ENCODE measurements around the gene CHMP6. TPM values are rescaled to one million over a fixed set of nuclear protein-coding genes. Genes with fewer than 3 reads are reported as not detected.

The CHMP6 gene
- total RNA-seq, 1 experiment from 2014 or later: 23.1 TPM

DNA sequence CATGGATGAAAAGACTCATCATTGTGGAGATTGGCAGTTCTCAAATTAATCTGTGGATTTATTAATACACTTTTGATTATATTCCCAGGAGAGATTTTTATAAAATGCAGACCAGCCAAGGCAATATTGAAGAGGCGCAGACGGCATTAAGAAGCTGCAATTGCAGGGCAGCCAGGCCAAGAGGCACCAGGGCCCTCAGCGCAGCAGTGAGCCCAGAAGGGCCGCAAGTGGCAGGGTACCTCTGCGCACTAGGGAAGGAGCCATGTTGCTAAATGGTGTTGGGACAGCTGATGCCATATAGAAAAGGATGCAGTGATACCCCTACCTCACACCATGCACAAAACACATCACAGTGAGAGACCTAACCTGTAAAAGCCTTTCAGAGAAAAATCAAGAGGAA lies 36.6 kb upstream of the CHMP6 start:
- no peaks in the 10 kb centered on the region for H3K36me3 ChIP-seq (ENCODE audit: insufficient read depth, low read length)

GRCh38 chr17:80955671-80956280 lies 35.9 kb upstream of the CHMP6 start:
- no peaks in the 10 kb centered on the region for H4K20me1 ChIP-seq (ENCODE audit: insufficient read depth, low read depth, low read length)
- H3K9me3 ChIP-seq (ENCODE audit: low read length): no peaks in the 10 kb centered on the region
- no peak overlapping the region for H3K4me3 ChIP-seq (ENCODE audit: low read length)
- peak; percentile 51 for DNase-seq
- no peaks in the 10 kb centered on the region for H3K9me2 ChIP-seq (replicated peaks; ENCODE audit: insufficient read depth, low read length)
- H2AFZ ChIP-seq (ENCODE audit: low read length): no peak overlapping the region
- no peaks in the 10 kb centered on the region for H3K4me1 ChIP-seq (ENCODE audit: low read length)
- H3K36me3 ChIP-seq (ENCODE audit: insufficient read depth, low read length): no peaks in the 10 kb centered on the region
- H3K79me2 ChIP-seq (ENCODE audit: low read length): no peaks in the 10 kb centered on the region
- H3K27ac ChIP-seq (ENCODE audit: low read length): no peak overlapping the region
- no peak overlapping the region for H3K4me2 ChIP-seq (ENCODE audit: low read depth, low read length, poor library complexity, severe bottlenecking)
- H3K27me3 ChIP-seq (ENCODE audit: low read length): no peaks in the 10 kb centered on the region
- no peak overlapping the region for H3K9ac ChIP-seq (ENCODE audit: low read length)

More for the DNA sequence above, 36.6 kb upstream of the CHMP6 start:
- no peak overlapping the region for H3K4me2 ChIP-seq (ENCODE audit: low read depth, low read length, poor library complexity, severe bottlenecking)
- no peaks in the 10 kb centered on the region for H3K4me1 ChIP-seq (ENCODE audit: low read length)
- no peak overlapping the region for H3K27ac ChIP-seq (ENCODE audit: low read length)
- H2AFZ ChIP-seq (ENCODE audit: low read length): no peak overlapping the region
- H3K4me3 ChIP-seq (ENCODE audit: low read length): no peak overlapping the region
- H3K9me2 ChIP-seq (replicated peaks; ENCODE audit: insufficient read depth, low read length): no peaks in the 10 kb centered on the region
- no peaks in the 10 kb centered on the region for H3K9me3 ChIP-seq (ENCODE audit: low read length)
- no peaks in the 10 kb centered on the region for H4K20me1 ChIP-seq (ENCODE audit: insufficient read depth, low read depth, low read length)
- no peak for DNase-seq
- H3K79me2 ChIP-seq (ENCODE audit: low read length): no peaks in the 10 kb centered on the region
- no peaks in the 10 kb centered on the region for H3K27me3 ChIP-seq (ENCODE audit: low read length)
- no peak overlapping the region for H3K9ac ChIP-seq (ENCODE audit: low read length)

- Histone ChIP-seq H3K9me3 (ENCODE audit: low read length) (no peaks in the 10 kb centered on the region), H4K20me1 (ENCODE audit: insufficient read depth, low read depth, low read length) (no peaks in the 10 kb centered on the region), H3K36me3 (ENCODE audit: insufficient read depth, low read length) (no peaks in the 10 kb centered on the region), H2AFZ (ENCODE audit: low read length) (no peak overlapping the region), H3K9ac (ENCODE audit: low read length) (no peak overlapping the region), H3K4me3 (ENCODE audit: low read length) (no peak overlapping the region), H3K4me2 (ENCODE audit: low read depth, low read length, poor library complexity, severe bottlenecking) (no peak overlapping the region), H3K9me2 (replicated peaks; ENCODE audit: insufficient read depth, low read length) (no peaks in the 10 kb centered on the region), H3K27ac (ENCODE audit: low read length) (no peak overlapping the region), H3K79me2 (ENCODE audit: low read length) (no peaks in the 10 kb centered on the region), H3K4me1 (ENCODE audit: low read length) (no peaks in the 10 kb centered on the region), H3K27me3 (ENCODE audit: low read length) (no peaks in the 10 kb centered on the region)
- no peak for DNase-seq
Measured at GRCh38 chr17:80956321-80957190, 35.1 kb upstream of the CHMP6 start.

GRCh38 chr17:80957461-80957941 lies 34.1 kb upstream of the CHMP6 start:
- Histone ChIP-seq H3K79me2 (ENCODE audit: low read length) (no peaks in the 10 kb centered on the region), H3K9ac (ENCODE audit: low read length) (no peak overlapping the region), H2AFZ (ENCODE audit: low read length) (no peak overlapping the region), H3K4me1 (ENCODE audit: low read length) (no peaks in the 10 kb centered on the region), H3K9me3 (ENCODE audit: low read length) (no peaks in the 10 kb centered on the region), H3K36me3 (ENCODE audit: insufficient read depth, low read length) (no peaks in the 10 kb centered on the region), H3K9me2 (replicated peaks; ENCODE audit: insufficient read depth, low read length) (no peaks in the 10 kb centered on the region), H3K27me3 (ENCODE audit: low read length) (no peaks in the 10 kb centered on the region), H3K4me2 (ENCODE audit: low read depth, low read length, poor library complexity, severe bottlenecking) (no peak overlapping the region), H4K20me1 (ENCODE audit: insufficient read depth, low read depth, low read length) (no peaks in the 10 kb centered on the region), H3K27ac (ENCODE audit: low read length) (no peak overlapping the region), H3K4me3 (ENCODE audit: low read length) (no peak overlapping the region)
- DNase-seq: no peak

GRCh38 chr17:80959330-80960036 lies 32.2 kb upstream of the CHMP6 start:
- Histone ChIP-seq H3K4me1 (ENCODE audit: low read length) (no peaks in the 10 kb centered on the region), H2AFZ (ENCODE audit: low read length) (no peak overlapping the region), H3K36me3 (ENCODE audit: insufficient read depth, low read length) (no peaks in the 10 kb centered on the region), H3K9me2 (replicated peaks; ENCODE audit: insufficient read depth, low read length) (no peaks in the 10 kb centered on the region), H3K4me3 (ENCODE audit: low read length) (no peak overlapping the region), H3K4me2 (ENCODE audit: low read depth, low read length, poor library complexity, severe bottlenecking) (no peak overlapping the region), H4K20me1 (ENCODE audit: insufficient read depth, low read depth, low read length) (no peaks in the 10 kb centered on the region), H3K9me3 (ENCODE audit: low read length) (no peaks in the 10 kb centered on the region), H3K9ac (ENCODE audit: low read length) (no peak overlapping the region), H3K27ac (ENCODE audit: low read length) (no peak overlapping the region), H3K79me2 (ENCODE audit: low read length) (no peaks in the 10 kb centered on the region), H3K27me3 (ENCODE audit: low read length) (no peaks in the 10 kb centered on the region)
- no peak for DNase-seq

- no peaks in the 10 kb centered on the region for H3K36me3 ChIP-seq (ENCODE audit: insufficient read depth, low read length)
Measured at GRCh38 chr17:80960037-80960796, 31.4 kb upstream of the CHMP6 start.

GRCh38 chr17:80960797-80961452 lies 30.7 kb upstream of the CHMP6 start:
- DNase-seq: no peak
- H3K9me3 ChIP-seq (ENCODE audit: low read length): no peaks in the 10 kb centered on the region
- H2AFZ ChIP-seq (ENCODE audit: low read length): no peak overlapping the region
- H3K4me2 ChIP-seq (ENCODE audit: low read depth, low read length, poor library complexity, severe bottlenecking): no peak overlapping the region
- no peaks in the 10 kb centered on the region for H3K9me2 ChIP-seq (replicated peaks; ENCODE audit: insufficient read depth, low read length)
- no peak overlapping the region for H3K27ac ChIP-seq (ENCODE audit: low read length)
- H3K36me3 ChIP-seq (ENCODE audit: insufficient read depth, low read length): no peaks in the 10 kb centered on the region
- no peaks in the 10 kb centered on the region for H3K79me2 ChIP-seq (ENCODE audit: low read length)
- H3K4me3 ChIP-seq (ENCODE audit: low read length): no peak overlapping the region
- no peaks in the 10 kb centered on the region for H3K27me3 ChIP-seq (ENCODE audit: low read length)
- no peaks in the 10 kb centered on the region for H3K4me1 ChIP-seq (ENCODE audit: low read length)
- H4K20me1 ChIP-seq (ENCODE audit: insufficient read depth, low read depth, low read length): no peaks in the 10 kb centered on the region
- H3K9ac ChIP-seq (ENCODE audit: low read length): no peak overlapping the region

More at GRCh38 chr17:80960037-80960796, 31.4 kb upstream of the CHMP6 start:
- Histone ChIP-seq H3K4me1 (ENCODE audit: low read length) (no peaks in the 10 kb centered on the region), H3K9me2 (replicated peaks; ENCODE audit: insufficient read depth, low read length) (no peaks in the 10 kb centered on the region), H4K20me1 (ENCODE audit: insufficient read depth, low read depth, low read length) (no peaks in the 10 kb centered on the region), H3K4me2 (ENCODE audit: low read depth, low read length, poor library complexity, severe bottlenecking) (no peak overlapping the region), H3K9ac (ENCODE audit: low read length) (no peak overlapping the region), H2AFZ (ENCODE audit: low read length) (no peak overlapping the region), H3K9me3 (ENCODE audit: low read length) (no peaks in the 10 kb centered on the region), H3K27me3 (ENCODE audit: low read length) (no peaks in the 10 kb centered on the region), H3K79me2 (ENCODE audit: low read length) (no peaks in the 10 kb centered on the region), H3K27ac (ENCODE audit: low read length) (no peak overlapping the region), H3K4me3 (ENCODE audit: low read length) (no peak overlapping the region)
- DNase-seq: no peak
